ENCODE data around the gene CATSPERB.

GRCh38 chr14:91750634-91751198 is 18.8 kb upstream of the CATSPERB start:
- TF ChIP-seq SMAD1 (IDR thresholded peaks at IDR 0.05; ENCODE audit: low read depth, partially characterized antibody) = no peak
- no peak for TF ChIP-seq EGR1 (IDR thresholded peaks at IDR 0.05; ENCODE audit: borderline replicate concordance in 1 of 2, low read depth in 2 of 2, low read length in 2 of 2)
- TF ChIP-seq POLR2AphosphoS5 (IDR thresholded peaks at IDR 0.05; ENCODE audit: low read length) = no peak
- no peak for TF ChIP-seq CTCF (IDR thresholded peaks at IDR 0.05 in 2 of 3, conservative IDR thresholded peaks at IDR 0.05 in 1 of 3; ENCODE audit: control insufficient read depth in 2 of 3, extremely low read depth in 1 of 3, insufficient read depth in 1 of 3, low read depth in 3 of 3, low read length in 3 of 3)
- no peak for TF ChIP-seq CHD4 (IDR thresholded peaks at IDR 0.05)
- no peak for TF ChIP-seq BCLAF1 (IDR thresholded peaks at IDR 0.05)
- no peak for TF ChIP-seq SREBF1 (IDR thresholded peaks at IDR 0.05; ENCODE audit: low read length)

All from GM12878 (cell line).